Tibial nerve (tissue), 4 donors: ENCODE results near the gene EFHD1. TPM values are rescaled to one million over a fixed set of nuclear protein-coding genes. Genes with fewer than 3 reads are reported as not detected.

Source experiments
- DNase-seq, 2 donors: peaks; one replicate each; pipeline ENCODE4 v3.0.0-alpha.2; 2019; ENCODE audit warnings: low spot score in 2 of 2
- H3K27ac ChIP-seq, 4 donors: fragments of 200-600 bp; sonication (generic) in 3 of 4; one replicate each; pipeline ENCODE4 v1.5.1; 2017 to 2019; ENCODE audit warnings: mild to moderate bottlenecking in 1 of 4
- H3K27me3 ChIP-seq, 2 donors: fragments of 200-600 bp; sonication (generic) in 1 of 2; one replicate each; pipeline versions ENCODE4 v1.5.1 to v1.6.0; 2017 to 2019
- H3K36me3 ChIP-seq, 3 donors: fragments of 200-600 bp; sonication (generic); one replicate each; pipeline ENCODE4 v1.5.1; 2018 to 2019
- H3K4me1 ChIP-seq, 4 donors: fragments of 200-600 bp; sonication (generic) in 3 of 4; one replicate each; pipeline ENCODE4 v1.5.1; 2017 to 2019
- H3K4me3 ChIP-seq, 4 donors: fragments of 200-600 bp; sonication (generic) in 3 of 4; one replicate each; pipeline ENCODE4 v1.5.1; 2017 to 2019; ENCODE audit warnings: mild to moderate bottlenecking in 1 of 4, moderate library complexity in 1 of 4
- H3K9me3 ChIP-seq, 4 donors: fragments of 200-600 bp; sonication (generic) in 3 of 4; one replicate each; pipeline ENCODE4 v1.5.1; 2017 to 2019
- EP300 ChIP-seq, 2 donors: sonication (generic); formaldehyde crosslinking; IDR thresholded peaks; one replicate each; pipeline ENCODE4 v1.6.1; 2017; ENCODE audit warnings: antibody characterized with exemption in 2 of 2, mild to moderate bottlenecking in 1 of 2
- POLR2A ChIP-seq, 2 donors: fragments of 450-650 bp; IDR thresholded peaks; one replicate each; pipeline ENCODE4 v1.6.1; 2017; ENCODE audit warnings: antibody characterized with exemption in 2 of 2, mild to moderate bottlenecking in 2 of 2, moderate library complexity in 2 of 2
- WGBS, 2 donors: methylation state at CpG; one replicate each; pipeline ENCODE4 v1.1.5; 2018; 5-methylcytosine and 5-hydroxymethylcytosine counted together
- total RNA-seq, 4 donors: library from RNA; depleted of rRNA; stranded (reverse); fragments of >200 nt; gene quantifications; one replicate each; pipeline ENCODE4 v1.1.0, GENCODE V29; 2016
- TF ChIP-seq, protein P1 (sequence below), 5 experiments: fragments of 200-600 bp in 3 of 5; fragments of 450-650 bp in 2 of 5; sonication (generic) in 3 of 5; IDR thresholded peaks; one replicate each; pipeline ENCODE4 v1.5.1; 2016 to 2019; ENCODE audit warnings: antibody characterized with exemption in 5 of 5, mild to moderate bottlenecking in 3 of 5, moderate library complexity in 2 of 5

Gene EFHD1
- total RNA-seq, 4 donors from 2014 or later, result 29.1 to 48.7 (median 42.6) TPM

- Histone ChIP-seq H3K4me1 (peaks cover 0 to 16% (median 0%) of the 10 kb centered on the region in 4 donors), H3K27ac (no peak overlapping the region), H3K27me3 (no peaks in the 10 kb centered on the region), H3K9me3 (no peaks in the 10 kb centered on the region), H3K36me3 (no peaks in the 10 kb centered on the region), H3K4me3 (no peak overlapping the region)
- TF ChIP-seq POLR2A (IDR thresholded peaks at IDR 0.05) (no peak), EP300 (IDR thresholded peaks at IDR 0.05) (no peak)
- TF ChIP-seq, protein P1, sequence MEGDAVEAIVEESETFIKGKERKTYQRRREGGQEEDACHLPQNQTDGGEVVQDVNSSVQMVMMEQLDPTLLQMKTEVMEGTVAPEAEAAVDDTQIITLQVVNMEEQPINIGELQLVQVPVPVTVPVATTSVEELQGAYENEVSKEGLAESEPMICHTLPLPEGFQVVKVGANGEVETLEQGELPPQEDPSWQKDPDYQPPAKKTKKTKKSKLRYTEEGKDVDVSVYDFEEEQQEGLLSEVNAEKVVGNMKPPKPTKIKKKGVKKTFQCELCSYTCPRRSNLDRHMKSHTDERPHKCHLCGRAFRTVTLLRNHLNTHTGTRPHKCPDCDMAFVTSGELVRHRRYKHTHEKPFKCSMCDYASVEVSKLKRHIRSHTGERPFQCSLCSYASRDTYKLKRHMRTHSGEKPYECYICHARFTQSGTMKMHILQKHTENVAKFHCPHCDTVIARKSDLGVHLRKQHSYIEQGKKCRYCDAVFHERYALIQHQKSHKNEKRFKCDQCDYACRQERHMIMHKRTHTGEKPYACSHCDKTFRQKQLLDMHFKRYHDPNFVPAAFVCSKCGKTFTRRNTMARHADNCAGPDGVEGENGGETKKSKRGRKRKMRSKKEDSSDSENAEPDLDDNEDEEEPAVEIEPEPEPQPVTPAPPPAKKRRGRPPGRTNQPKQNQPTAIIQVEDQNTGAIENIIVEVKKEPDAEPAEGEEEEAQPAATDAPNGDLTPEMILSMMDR (IDR thresholded peaks at IDR 0.05), result no peak
- DNase-seq, result no peak
- 73 to 100% methylated on average over 2 of the region's 3 CpGs for WGBS, 2 donors
These were observed 23.3 kb upstream of the EFHD1 start for GRCh38 chr2:232610081-232610480.

DNA sequence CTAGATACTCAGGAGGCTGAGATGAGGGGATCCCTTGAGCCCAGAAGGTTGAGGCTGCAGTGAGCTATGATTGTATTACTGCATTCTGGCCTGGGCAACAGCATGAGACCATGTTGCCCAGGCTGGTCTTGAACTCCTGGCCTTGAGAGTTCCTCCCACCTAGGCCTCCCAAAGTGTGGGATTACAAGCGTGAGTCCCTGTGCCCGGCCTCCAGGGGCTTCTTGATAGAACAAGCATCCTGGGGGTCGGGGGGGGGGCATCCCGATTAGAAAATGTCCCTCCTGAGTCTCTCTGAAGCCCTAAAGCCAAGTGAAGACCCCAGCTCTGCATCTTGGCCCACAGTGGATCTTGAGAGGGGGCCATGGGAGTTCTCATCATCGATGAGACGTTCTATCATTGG lies 22.3 kb upstream of the EFHD1 start:
- 80 to 86% methylated on average over 3 to 6 of the region's 6 CpGs for WGBS, 2 donors
- peaks cover 0 to 12% (median 0%) of the 10 kb centered on the region in 4 donors for H3K4me1 ChIP-seq
- no peaks in the 10 kb centered on the region for H3K27me3 ChIP-seq
- no peak overlapping the region for H3K27ac ChIP-seq
- no peaks in the 10 kb centered on the region for H3K36me3 ChIP-seq
- TF ChIP-seq EP300 (IDR thresholded peaks at IDR 0.05) (no peak), POLR2A (IDR thresholded peaks at IDR 0.05) (no peak)
- TF ChIP-seq, protein P1 (IDR thresholded peaks at IDR 0.05), result no peak
- H3K9me3 ChIP-seq, result no peaks in the 10 kb centered on the region
- no peak for DNase-seq
- H3K4me3 ChIP-seq, result no peak overlapping the region

DNA sequence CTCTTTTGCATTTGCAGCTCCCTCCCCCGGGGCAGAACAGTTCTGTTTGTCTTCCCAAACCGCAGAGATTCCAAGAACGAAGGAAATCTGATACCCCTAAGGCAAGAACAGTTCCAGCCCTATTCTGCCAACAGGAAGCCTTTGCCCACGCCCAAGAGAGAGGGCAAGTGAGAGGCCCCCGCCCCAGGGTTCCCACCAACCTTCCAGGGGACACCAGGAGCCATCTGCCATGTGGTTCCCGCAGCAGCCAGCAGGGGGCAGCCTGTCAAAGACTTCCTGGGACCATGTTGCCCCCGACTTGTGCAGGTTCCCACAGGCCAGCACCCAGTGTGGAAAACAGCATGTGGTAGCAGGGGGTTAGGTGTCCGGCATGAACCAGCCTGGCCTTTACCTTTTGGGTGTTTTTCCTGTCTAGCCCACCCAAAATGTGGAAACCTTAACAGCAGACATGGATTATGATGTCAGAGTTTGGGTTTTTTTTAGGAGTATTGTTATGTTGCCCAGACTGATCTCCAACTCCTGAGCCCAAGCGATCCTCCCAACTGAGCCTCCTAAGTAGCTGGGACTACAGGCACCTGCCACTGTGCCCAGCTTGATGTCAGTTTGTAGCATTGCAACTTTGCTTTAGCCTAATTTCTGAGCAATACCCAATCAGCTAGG lies 21.7 kb upstream of the EFHD1 start:
- Histone ChIP-seq H3K36me3 (no peaks in the 10 kb centered on the region), H3K27me3 (no peaks in the 10 kb centered on the region), H3K27ac (no peak overlapping the region), H3K4me1 (peaks cover 0 to 8% (median 0%) of the 10 kb centered on the region in 4 donors), H3K9me3 (no peaks in the 10 kb centered on the region), H3K4me3 (no peak overlapping the region)
- peak; percentile 53 to 69 for DNase-seq
- TF ChIP-seq, protein P1 (IDR thresholded peaks at IDR 0.05), result peak; percentile 61 to 78 (median 73)
- TF ChIP-seq POLR2A (IDR thresholded peaks at IDR 0.05), result no peak
- 36 to 47% methylated on average over 7 to 8 of the region's 9 CpGs for WGBS, 2 donors

GRCh38 chr2:232613538-232614134 lies 19.8 kb upstream of the EFHD1 start:
- Histone ChIP-seq H3K4me1 (peaks cover 0 to 8% (median 0%) of the 10 kb centered on the region in 4 donors), H3K9me3 (no peaks in the 10 kb centered on the region), H3K27me3 (no peaks in the 10 kb centered on the region), H3K4me3 (no peak overlapping the region), H3K36me3 (no peaks in the 10 kb centered on the region), H3K27ac (no peak overlapping the region)
- DNase-seq, result no peak
- 67 to 81% methylated on average over 3 of the region's 3 CpGs for WGBS, 2 donors
- no peak for TF ChIP-seq EP300 (IDR thresholded peaks at IDR 0.05)
- TF ChIP-seq, protein P1 (IDR thresholded peaks at IDR 0.05), result no peak
- no peak for TF ChIP-seq POLR2A (IDR thresholded peaks at IDR 0.05)

- H3K27me3 ChIP-seq, result no peaks in the 10 kb centered on the region
- peaks cover 0 to 8% (median 0%) of the 10 kb centered on the region in 4 donors for H3K4me1 ChIP-seq
- no peaks in the 10 kb centered on the region for H3K36me3 ChIP-seq
- no peaks in the 10 kb centered on the region for H3K9me3 ChIP-seq
- TF ChIP-seq POLR2A (IDR thresholded peaks at IDR 0.05), result no peak
- no peak for TF ChIP-seq EP300 (IDR thresholded peaks at IDR 0.05)
- TF ChIP-seq, protein P1 (IDR thresholded peaks at IDR 0.05), result no peak
- DNase-seq, result no peak
- no peak overlapping the region for H3K4me3 ChIP-seq
- H3K27ac ChIP-seq, result no peak overlapping the region
- 54 to 55% methylated on average over 8 of the region's 8 CpGs for WGBS, 2 donors
These were observed 18.1 kb upstream of the EFHD1 start for GRCh38 chr2:232615339-232615738.
